GM13976 (cell line): Measurements from ENCODE around the gene MISP.

Experiments used
- DNase-seq: peaks from one replicate; pipeline ENCODE4 v3.0.0; 2012; ENCODE audit warnings: low spot score
- CTCF ChIP-seq: IDR thresholded peaks from 2 replicates; pipeline ENCODE4 v1.5.1; 2012; ENCODE audit warnings: borderline replicate concordance, mild to moderate bottlenecking; ENCODE audit not compliant: insufficient read depth; ENCODE audit errors: extremely low read depth, missing control alignments, control extremely low read depth
- in situ Hi-C: fragments of 300-500 bp; cut with MboI; formaldehyde crosslinking; loops from one replicate; pipeline ENCODE4 v1.12.0; 2022; ENCODE audit warnings: low sequenced_read_pairs, mixed read lengths, inconsistent platforms; ENCODE audit not compliant: unreplicated experiment

The MISP gene

GRCh38 chr19:810077-810855 is 59.4 kb downstream of the MISP start:
- no peak for DNase-seq
- TF ChIP-seq CTCF, result no peak
- in situ Hi-C loops, result no loop called here

GRCh38 chr19:810883-811489 is 60.1 kb downstream of the MISP start:
- in situ Hi-C loops, result no loop called here
- no peak for TF ChIP-seq CTCF
- no peak for DNase-seq

GRCh38 chr19:811506-812048 is 60.7 kb downstream of the MISP start:
- no peak for TF ChIP-seq CTCF
- DNase-seq, result no peak
- in situ Hi-C loops, result no loop called here

GRCh38 chr19:812049-812746 is 61.3 kb downstream of the MISP start:
- in situ Hi-C loops, result no loop called here
- no peak for TF ChIP-seq CTCF
- no peak for DNase-seq

- in situ Hi-C loops, result no loop called here
- no peak for DNase-seq
- no peak for TF ChIP-seq CTCF
Observed at GRCh38 chr19:812747-813218, 61.9 kb downstream of the MISP start.
